Measurements from ENCODE around the gene TMEM31. TPM values are rescaled to one million over a fixed set of nuclear protein-coding genes. Genes with fewer than 3 reads are reported as not detected.

The TMEM31 gene
- total RNA-seq, 1 experiment from 2014 or later = not detected

DNA sequence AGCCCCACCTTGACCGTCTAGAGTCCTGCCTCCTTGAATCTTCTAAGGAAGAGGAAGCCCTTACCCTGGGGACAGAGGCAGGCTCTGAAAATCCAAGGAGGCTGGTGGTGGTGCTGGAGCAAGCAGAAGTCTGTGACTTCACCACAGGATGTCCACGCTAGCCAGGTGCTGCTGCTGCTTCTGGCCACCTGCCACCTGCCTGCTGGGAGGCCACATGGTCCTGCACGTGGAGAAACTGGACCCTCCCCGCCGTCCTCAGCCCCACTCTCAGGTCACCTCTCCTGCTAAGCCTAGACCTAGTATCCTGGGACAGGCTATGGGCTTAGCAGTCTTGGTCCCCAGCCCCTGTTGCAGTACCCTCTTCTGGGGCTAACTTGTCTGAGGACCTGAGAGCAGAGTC lies 15.8 kb downstream of the TMEM31 start:
- no peak overlapping the region for H3K4me3 ChIP-seq (replicated peaks in 1 of 2; ENCODE audit: low read depth in 1 of 2, low read length in 2 of 2)
- no peaks in the 10 kb centered on the region for H4K20me1 ChIP-seq (ENCODE audit: insufficient read depth)
- POLR2A ChIA-PET = no interaction called here
- no TSS peak for BruUV-seq (replicated peaks)
- H3K9me2 ChIP-seq (ENCODE audit: insufficient read depth) = no peaks in the 10 kb centered on the region
- intact Hi-C loops (cut with micrococcal nuclease) = no loop called here
- no peak overlapping the region for H3K4me2 ChIP-seq (ENCODE audit: low read length)
- no peak for TF ChIP-seq ELF1 (IDR thresholded peaks at IDR 0.05; ENCODE audit: borderline replicate concordance, low read depth)
- no peak for TF ChIP-seq RAD21 (IDR thresholded peaks at IDR 0.05; ENCODE audit: low read depth)
- TF ChIP-seq POLR2AphosphoS5 (IDR thresholded peaks at IDR 0.05; ENCODE audit: low read depth, low read length) = no peak
- no peak for TF ChIP-seq EGR1 (IDR thresholded peaks at IDR 0.05; ENCODE audit: low read depth)
- TF ChIP-seq SIN3A (IDR thresholded peaks at IDR 0.05; ENCODE audit: low read depth) = no peak
- TF ChIP-seq, protein P1, sequence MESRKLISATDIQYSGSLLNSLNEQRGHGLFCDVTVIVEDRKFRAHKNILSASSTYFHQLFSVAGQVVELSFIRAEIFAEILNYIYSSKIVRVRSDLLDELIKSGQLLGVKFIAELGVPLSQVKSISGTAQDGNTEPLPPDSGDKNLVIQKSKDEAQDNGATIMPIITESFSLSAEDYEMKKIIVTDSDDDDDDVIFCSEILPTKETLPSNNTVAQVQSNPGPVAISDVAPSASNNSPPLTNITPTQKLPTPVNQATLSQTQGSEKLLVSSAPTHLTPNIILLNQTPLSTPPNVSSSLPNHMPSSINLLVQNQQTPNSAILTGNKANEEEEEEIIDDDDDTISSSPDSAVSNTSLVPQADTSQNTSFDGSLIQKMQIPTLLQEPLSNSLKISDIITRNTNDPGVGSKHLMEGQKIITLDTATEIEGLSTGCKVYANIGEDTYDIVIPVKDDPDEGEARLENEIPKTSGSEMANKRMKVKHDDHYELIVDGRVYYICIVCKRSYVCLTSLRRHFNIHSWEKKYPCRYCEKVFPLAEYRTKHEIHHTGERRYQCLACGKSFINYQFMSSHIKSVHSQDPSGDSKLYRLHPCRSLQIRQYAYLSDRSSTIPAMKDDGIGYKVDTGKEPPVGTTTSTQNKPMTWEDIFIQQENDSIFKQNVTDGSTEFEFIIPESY (IDR thresholded peaks at IDR 0.05; ENCODE audit: extremely low read depth, insufficient replicate concordance, low read length) = no peak
- H3K27me3 ChIP-seq (ENCODE audit: insufficient read depth, low read length) = peaks cover 14% of the 10 kb centered on the region
- ATAC-seq = no peak
- RAD21 ChIA-PET (ENCODE audit: low non-redundant PET in 1 of 2, low total read pairs in 2 of 2, uncharacterized antibody in 2 of 2, unreplicated experiment in 2 of 2) = no interaction called here
- H3K79me2 ChIP-seq (ENCODE audit: insufficient read depth, low read length) = no peaks in the 10 kb centered on the region
- H3K9me3 ChIP-seq (ENCODE audit: control insufficient read depth in 1 of 2, insufficient read depth in 1 of 2, low read depth in 1 of 2, low read length in 2 of 2) = no peaks in the 10 kb centered on the region
- CTCF ChIA-PET = no interaction called here
- H3K4me1 ChIP-seq (ENCODE audit: control insufficient read depth in 1 of 2, insufficient read depth in 2 of 2, low read length in 2 of 2) = no peaks in the 10 kb centered on the region
- no peak overlapping the region for H3K9ac ChIP-seq (ENCODE audit: low read length)
- H3K36me3 ChIP-seq (ENCODE audit: control insufficient read depth in 1 of 2, insufficient read depth in 2 of 2, low read length in 2 of 2) = no peaks in the 10 kb centered on the region
- DNase-seq (ENCODE audit: low read depth, low spot score) = no peak
- H2AFZ ChIP-seq (ENCODE audit: low read depth, low read length, poor library complexity, severe bottlenecking) = no peak overlapping the region
- no peak overlapping the region for H3K27ac ChIP-seq (ENCODE audit: low read depth, low read length)

DNA sequence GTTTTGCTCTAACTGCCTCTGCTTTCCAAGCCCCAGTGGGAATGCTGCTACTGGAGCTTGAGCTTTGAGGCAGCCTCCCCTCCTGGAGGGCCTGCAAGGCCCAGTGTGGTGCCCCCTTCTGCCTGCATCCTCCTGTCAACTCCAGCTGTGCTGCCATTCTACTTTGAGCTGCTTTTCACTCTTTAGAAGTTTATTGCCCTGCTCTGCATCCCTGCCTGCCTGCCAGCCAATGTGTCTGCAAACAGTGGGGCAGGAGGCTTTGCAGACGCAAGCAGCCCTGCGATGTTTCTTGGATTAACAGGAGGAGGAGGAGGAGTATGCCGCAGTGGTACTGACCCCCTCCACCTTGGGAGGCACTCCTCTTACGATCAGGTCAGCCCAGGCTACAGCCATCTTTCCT lies 16.4 kb downstream of the TMEM31 start:
- ChIA-PET POLR2A (no interaction called here), RAD21 (ENCODE audit: low non-redundant PET in 1 of 2, low total read pairs in 2 of 2, uncharacterized antibody in 2 of 2, unreplicated experiment in 2 of 2) (no interaction called here), CTCF (no interaction called here)
- H3K4me3 ChIP-seq (replicated peaks in 1 of 2; ENCODE audit: low read depth in 1 of 2, low read length in 2 of 2) = no peak overlapping the region
- no TSS peak for BruUV-seq (replicated peaks)
- H3K4me2 ChIP-seq (ENCODE audit: low read length) = no peak overlapping the region
- no peaks in the 10 kb centered on the region for H3K4me1 ChIP-seq (ENCODE audit: control insufficient read depth in 1 of 2, insufficient read depth in 2 of 2, low read length in 2 of 2)
- H3K79me2 ChIP-seq (ENCODE audit: insufficient read depth, low read length) = no peaks in the 10 kb centered on the region
- H3K27ac ChIP-seq (ENCODE audit: low read depth, low read length) = no peak overlapping the region
- no peaks in the 10 kb centered on the region for H4K20me1 ChIP-seq (ENCODE audit: insufficient read depth)
- H3K9me2 ChIP-seq (ENCODE audit: insufficient read depth) = no peaks in the 10 kb centered on the region
- no peak for TF ChIP-seq TCF7L2 (IDR thresholded peaks at IDR 0.05; ENCODE audit: borderline replicate concordance, extremely low read depth, insufficient read depth, insufficient read length)
- no peak for TF ChIP-seq POLR2A (IDR thresholded peaks at IDR 0.05; ENCODE audit: borderline replicate concordance, extremely low read depth, insufficient read depth, insufficient read length)
- no peak for TF ChIP-seq SIN3A (IDR thresholded peaks at IDR 0.05; ENCODE audit: low read depth)
- no peak for TF ChIP-seq ELF1 (IDR thresholded peaks at IDR 0.05; ENCODE audit: borderline replicate concordance, low read depth)
- no peaks in the 10 kb centered on the region for H3K36me3 ChIP-seq (ENCODE audit: control insufficient read depth in 1 of 2, insufficient read depth in 2 of 2, low read length in 2 of 2)
- peaks cover 15% of the 10 kb centered on the region for H3K27me3 ChIP-seq (ENCODE audit: insufficient read depth, low read length)
- H3K9ac ChIP-seq (ENCODE audit: low read length) = no peak overlapping the region
- intact Hi-C loops (cut with micrococcal nuclease) = no loop called here
- no peaks in the 10 kb centered on the region for H3K9me3 ChIP-seq (ENCODE audit: control insufficient read depth in 1 of 2, insufficient read depth in 1 of 2, low read depth in 1 of 2, low read length in 2 of 2)
- DNase-seq (ENCODE audit: low read depth, low spot score) (no peak), ATAC-seq (no peak)
- no peak overlapping the region for H2AFZ ChIP-seq (ENCODE audit: low read depth, low read length, poor library complexity, severe bottlenecking)

All from HCT116 (cell line).